GM20000 (cell line): ENCODE data around the gene CLIC1.

Experiments
- DNase-seq: peaks from one replicate; pipeline ENCODE4 v3.0.0; 2012; ENCODE audit warnings: low spot score
- CTCF ChIP-seq: IDR thresholded peaks from 2 replicates; pipeline ENCODE4 v1.5.1; 2012; ENCODE audit warnings: mild to moderate bottlenecking, control low read depth; ENCODE audit errors: extremely low read depth, missing control alignments

The CLIC1 gene

DNA sequence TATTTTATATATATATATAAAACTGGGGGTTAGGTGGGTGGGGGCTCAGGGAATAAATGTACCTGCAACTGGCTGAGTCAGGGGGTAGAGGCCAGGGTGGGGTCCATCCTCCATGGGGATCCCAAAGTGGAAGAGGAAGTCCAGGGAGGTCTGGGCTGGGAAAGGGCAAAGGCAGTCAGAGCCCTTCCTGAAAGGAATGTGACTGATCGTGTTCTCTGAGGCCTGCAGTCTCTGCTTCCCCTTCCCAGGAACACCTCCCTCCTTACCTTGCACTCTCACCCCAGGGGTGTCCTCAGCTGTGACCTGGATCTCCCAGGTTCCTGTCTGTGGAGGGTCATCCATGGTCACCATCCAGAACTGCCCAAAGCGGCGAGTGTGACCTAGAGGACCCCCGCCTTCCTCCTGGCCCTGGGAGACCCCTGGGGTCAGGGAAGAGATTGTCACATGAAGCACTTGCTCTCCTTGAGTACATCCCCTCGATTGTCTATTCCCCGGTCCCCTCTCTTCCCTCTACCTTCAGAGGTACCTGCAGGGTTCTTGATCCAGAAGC, 30.8 kb upstream of the CLIC1 start:
- no peak for DNase-seq
- TF ChIP-seq CTCF = no peak

DNA sequence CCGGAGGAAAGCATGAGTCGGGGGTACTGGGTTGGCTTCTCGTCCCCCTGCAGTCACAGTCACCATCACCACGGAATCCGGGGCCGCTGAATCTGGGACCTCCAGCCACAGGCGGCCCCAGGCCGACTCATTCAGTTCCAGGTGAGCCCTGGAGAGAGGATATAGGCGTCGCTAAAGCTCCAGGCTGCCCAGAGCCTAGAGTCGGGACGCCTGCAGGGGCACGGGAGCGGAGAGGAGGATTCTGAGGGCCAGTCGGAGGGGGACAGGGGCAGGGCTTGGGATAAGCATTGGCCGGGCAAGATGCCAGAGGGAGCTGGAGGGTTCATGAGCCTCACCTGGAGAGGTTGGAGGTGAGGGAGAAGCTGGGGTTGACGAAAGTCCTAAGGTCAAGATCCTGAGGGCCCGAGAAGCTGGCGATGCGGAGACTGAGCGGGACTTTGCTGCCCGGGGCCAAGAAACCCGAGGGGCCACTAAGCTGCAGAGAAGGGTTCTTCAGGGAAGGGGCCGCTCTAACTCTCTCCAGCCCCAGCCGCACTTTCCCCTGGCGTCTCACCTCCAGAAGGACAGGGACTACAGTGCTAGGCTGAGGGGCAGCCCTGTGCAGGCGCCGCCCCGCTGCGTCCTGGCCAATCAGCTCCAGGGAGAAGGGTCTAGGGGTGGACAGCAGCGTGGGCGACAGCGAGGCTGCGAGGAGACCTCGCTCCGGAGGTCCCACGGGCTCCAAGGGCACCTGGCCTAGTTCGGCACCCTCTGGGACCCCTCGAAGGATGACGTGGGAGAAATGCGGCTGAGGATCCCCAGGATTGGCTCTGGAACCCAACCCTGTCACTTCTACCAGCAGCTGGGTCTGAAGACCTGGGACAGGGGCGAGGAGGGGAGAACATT, 29.8 kb upstream of the CLIC1 start:
- TF ChIP-seq CTCF = no peak

DNA sequence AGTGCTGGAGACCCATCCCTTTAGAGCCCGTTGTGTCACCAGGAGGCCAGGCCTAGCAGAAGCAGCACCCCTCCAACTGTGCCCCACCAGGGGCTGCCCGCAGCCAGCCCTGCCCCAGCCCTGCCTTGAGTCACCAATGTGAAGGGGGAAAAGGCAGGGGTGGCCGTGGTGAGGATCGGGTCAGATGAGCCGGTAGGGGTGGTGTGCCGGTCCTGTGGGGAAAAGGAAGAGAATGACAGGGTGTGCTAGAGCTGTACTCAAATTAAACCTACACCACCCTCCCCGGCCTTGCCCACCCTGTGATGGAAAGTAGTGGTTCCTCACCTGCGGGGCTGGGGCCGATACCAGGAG, 29.2 kb upstream of the CLIC1 start:
- DNase-seq = no peak
- no peak for TF ChIP-seq CTCF

More for the DNA sequence above, 29.8 kb upstream of the CLIC1 start:
- no peak for DNase-seq

DNA sequence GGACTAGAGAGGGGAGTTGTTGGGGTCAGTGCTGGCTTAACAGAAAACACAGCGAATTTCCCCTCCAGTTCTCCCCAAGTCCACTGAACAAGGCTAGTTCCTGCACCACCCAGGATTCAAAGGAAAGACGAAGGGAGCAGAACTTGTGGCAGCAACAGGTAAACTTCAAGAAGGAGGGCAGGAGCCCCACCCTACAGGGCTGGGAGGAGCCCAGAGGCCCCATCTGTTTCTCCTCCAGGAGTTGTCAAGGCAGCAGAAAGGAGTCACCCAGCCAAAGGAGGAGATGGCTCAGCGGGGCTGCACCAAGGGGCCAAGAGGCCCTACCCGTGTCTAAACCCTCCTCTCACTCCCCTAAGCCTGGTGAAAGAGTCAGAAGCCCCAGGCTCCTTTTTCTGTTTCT, 27.9 kb upstream of the CLIC1 start:
- no peak for TF ChIP-seq CTCF
- DNase-seq = no peak

DNA sequence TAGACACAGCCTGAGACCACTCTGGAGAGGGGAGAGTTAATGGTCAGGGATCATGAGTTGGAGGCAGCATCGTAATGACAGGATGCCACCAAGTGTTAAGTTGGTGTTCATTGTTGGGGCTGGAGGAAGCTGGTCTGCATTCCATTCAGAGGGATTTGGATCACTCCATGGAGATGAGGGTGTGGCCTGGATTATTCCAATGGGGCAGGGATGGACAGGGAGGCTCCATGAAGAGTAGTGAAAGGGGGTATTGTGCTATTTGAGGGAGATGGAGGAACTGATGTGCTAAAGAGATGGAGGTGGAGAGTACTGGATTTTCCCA, 27.2 kb upstream of the CLIC1 start:
- no peak for DNase-seq
- no peak for TF ChIP-seq CTCF

GRCh38 chr6:31762878-31763618, 26.7 kb upstream of the CLIC1 start:
- no peak for TF ChIP-seq CTCF
- DNase-seq = no peak

GRCh38 chr6:31762356-31762755, 26.0 kb upstream of the CLIC1 start, which contains the start of gene SAPCD1:
Gene SAPCD1 (plus strand): TSS chr6:31762656. CDS start chr6:31763055, 399 bp downstream.
- no peak for TF ChIP-seq CTCF

More at GRCh38 chr6:31762356-31762755, 26.0 kb upstream of the CLIC1 start, which contains the start of gene SAPCD1:
- no peak for DNase-seq
